ENCODE measurements around the gene CHD8.

DNA sequence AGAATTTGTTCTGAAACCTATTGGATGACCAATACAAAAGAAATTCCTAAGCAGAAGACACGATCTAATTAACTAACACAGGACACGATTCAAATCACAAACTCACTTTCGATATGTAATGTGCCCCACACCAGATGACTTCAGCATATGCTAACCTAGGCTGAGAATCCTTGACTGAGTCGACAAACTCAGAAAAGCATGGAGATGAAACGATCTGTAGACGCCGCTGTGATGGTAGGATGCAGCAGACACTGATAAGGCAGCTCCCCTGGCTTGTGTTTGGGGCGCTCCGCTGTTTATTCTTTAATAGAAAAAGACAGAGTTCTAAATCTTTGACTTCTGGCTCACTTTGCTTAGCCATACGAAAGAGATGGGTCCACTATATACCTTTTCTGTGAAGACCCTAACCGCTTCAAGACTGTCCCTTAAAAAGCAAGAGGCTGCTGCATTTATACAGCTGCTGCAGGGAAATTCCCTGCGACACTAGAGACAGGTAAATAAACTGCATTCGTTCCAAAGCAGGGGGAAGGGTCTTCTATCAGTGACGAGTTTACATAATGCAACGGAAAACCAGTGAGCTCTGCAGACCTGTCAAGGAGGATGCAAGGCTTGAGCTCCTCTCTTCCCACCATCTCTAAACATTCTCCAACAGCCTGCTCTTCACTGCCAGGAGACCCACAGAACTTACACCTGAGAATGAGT lies 929 bp downstream of the CHD8 start:
- TF ChIP-seq, protein P1, sequence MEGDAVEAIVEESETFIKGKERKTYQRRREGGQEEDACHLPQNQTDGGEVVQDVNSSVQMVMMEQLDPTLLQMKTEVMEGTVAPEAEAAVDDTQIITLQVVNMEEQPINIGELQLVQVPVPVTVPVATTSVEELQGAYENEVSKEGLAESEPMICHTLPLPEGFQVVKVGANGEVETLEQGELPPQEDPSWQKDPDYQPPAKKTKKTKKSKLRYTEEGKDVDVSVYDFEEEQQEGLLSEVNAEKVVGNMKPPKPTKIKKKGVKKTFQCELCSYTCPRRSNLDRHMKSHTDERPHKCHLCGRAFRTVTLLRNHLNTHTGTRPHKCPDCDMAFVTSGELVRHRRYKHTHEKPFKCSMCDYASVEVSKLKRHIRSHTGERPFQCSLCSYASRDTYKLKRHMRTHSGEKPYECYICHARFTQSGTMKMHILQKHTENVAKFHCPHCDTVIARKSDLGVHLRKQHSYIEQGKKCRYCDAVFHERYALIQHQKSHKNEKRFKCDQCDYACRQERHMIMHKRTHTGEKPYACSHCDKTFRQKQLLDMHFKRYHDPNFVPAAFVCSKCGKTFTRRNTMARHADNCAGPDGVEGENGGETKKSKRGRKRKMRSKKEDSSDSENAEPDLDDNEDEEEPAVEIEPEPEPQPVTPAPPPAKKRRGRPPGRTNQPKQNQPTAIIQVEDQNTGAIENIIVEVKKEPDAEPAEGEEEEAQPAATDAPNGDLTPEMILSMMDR (conservative IDR thresholded peaks at IDR 0.05; ENCODE audit: low read depth, low read length): no peak
- no peak for TF ChIP-seq EZH2phosphoT487 (IDR thresholded peaks at IDR 0.05; ENCODE audit: borderline replicate concordance, low read length)

Data from PC-3 (cell line).